Keratinocyte (primary cell): Measurements from ENCODE around the gene TSR3. TPM values are rescaled to one million over a fixed set of nuclear protein-coding genes. Genes with fewer than 3 reads are reported as not detected.
A peak's percentile ranks its signal among the peaks of the same experiment; 100 is the strongest.

Source experiments
- DNase-seq: peaks from one replicate; pipeline ENCODE4 v3.0.0-alpha.2; 2011; ENCODE audit warnings: low read depth, missing footprints, low spot score
- FAIRE-seq: peaks from 2 replicates; lab custom pipeline; 2011; peaks lifted over from hg19 to GRCh38; lab: Jason Lieb, UNC
- H2AFZ ChIP-seq: 2 replicates; pipeline ENCODE4 v1.6.0; 2012; ENCODE audit warnings: low read length, control low read depth, inconsistent platforms; ENCODE audit not compliant: control insufficient read depth
- H3K27ac ChIP-seq: 2 replicates; pipeline ENCODE4 v1.5.1; 2011; ENCODE audit warnings: low read length; ENCODE audit not compliant: control insufficient read depth, insufficient read depth
- H3K27me3 ChIP-seq: 3 replicates; pipeline ENCODE4 v1.6.0; 2011; ENCODE audit warnings: low read length; ENCODE audit not compliant: control insufficient read depth, insufficient read depth; ENCODE audit errors: extremely low read depth
- H3K36me3 ChIP-seq, 2 experiments: 2 replicates in 1 of 2; 3 replicates in 1 of 2; pipeline ENCODE4 v1.5.1; 2011; ENCODE audit warnings: low read length in 2 of 2, mild to moderate bottlenecking in 1 of 2; ENCODE audit not compliant: control insufficient read depth in 2 of 2, insufficient read depth in 2 of 2; ENCODE audit errors: extremely low read depth in 1 of 2
- H3K4me1 ChIP-seq: 3 replicates; pipeline ENCODE4 v1.5.1; 2011; ENCODE audit warnings: low read length; ENCODE audit not compliant: control insufficient read depth, insufficient read depth; ENCODE audit errors: extremely low read depth
- H3K4me2 ChIP-seq: 3 replicates; pipeline ENCODE4 v1.6.0; 2011; ENCODE audit warnings: low read depth, low read length; ENCODE audit not compliant: control insufficient read depth, insufficient read depth; ENCODE audit errors: extremely low read depth
- H3K4me3 ChIP-seq, 3 experiments: fragments of 200-600 bp in 1 of 3; sonication (generic) in 1 of 3; 2 replicates in 2 of 3; 3 replicates in 1 of 3; pipeline ENCODE4 v1.5.1; 2011 to 2016; ENCODE audit warnings: low read length in 3 of 3, mild to moderate bottlenecking in 3 of 3, control low read depth in 2 of 3, inconsistent platforms in 1 of 3, low read depth in 1 of 3, mixed read lengths in 1 of 3, mixed run types in 1 of 3, moderate library complexity in 1 of 3; ENCODE audit not compliant: control insufficient read depth in 2 of 3, insufficient read depth in 2 of 3; ENCODE audit errors: extremely low read depth in 1 of 3
- H3K79me2 ChIP-seq: 2 replicates; pipeline ENCODE4 v1.6.0; 2012; ENCODE audit warnings: low read length; ENCODE audit not compliant: control insufficient read depth, insufficient read depth
- H3K9ac ChIP-seq: 3 replicates; pipeline ENCODE4 v1.6.0; 2011; ENCODE audit warnings: low read length; ENCODE audit not compliant: control insufficient read depth, insufficient read depth; ENCODE audit errors: extremely low read depth
- H3K9me1 ChIP-seq: 3 replicates; pipeline ENCODE4 v1.6.0; 2011; ENCODE audit warnings: low read length; ENCODE audit not compliant: control insufficient read depth, insufficient read depth; ENCODE audit errors: extremely low read depth
- H3K9me3 ChIP-seq: 2 replicates; pipeline ENCODE4 v1.5.1; 2012; ENCODE audit warnings: low read depth, low read length; ENCODE audit not compliant: control insufficient read depth
- H4K20me1 ChIP-seq: 3 replicates; pipeline ENCODE4 v1.6.0; 2011; ENCODE audit warnings: low read length; ENCODE audit not compliant: control insufficient read depth, insufficient read depth; ENCODE audit errors: extremely low read depth
- EZH2 ChIP-seq: IDR thresholded peaks from one replicate; pipeline ENCODE4 v1.6.1; 2012; ENCODE audit warnings: inconsistent platforms, mild to moderate bottlenecking, low read length, moderate library complexity
- dilution Hi-C: fragments of 300-500 bp; cut with MboI; formaldehyde crosslinking; loops from one replicate; pipeline ENCODE4 v1.7.0; 2020; ENCODE audit warnings: low sequenced_read_pairs; ENCODE audit not compliant: extremely low pct_ligation_motif_present
- polyA plus RNA-seq, 5 experiments: library from polyadenylated mRNA; depleted of rRNA in 3 of 5; stranded (reverse) in 3 of 5; stranded (forward) in 1 of 5; unstranded in 1 of 5; fragments of >200 nt; gene quantifications; 1 replicate in 1 of 5; 2 replicates in 3 of 5; 3 replicates in 1 of 5; pipeline versions ENCODE4 v1.2.1 to v1.2.3, GENCODE V29; 2011 to 2012; ENCODE audit warnings: missing spikeins in 2 of 5, low read depth in 1 of 5, low replicate concordance in 1 of 5
- TF ChIP-seq, protein P1 (sequence below), 3 experiments: IDR thresholded peaks in 1 of 3; conservative IDR thresholded peaks in 1 of 3; optimal IDR thresholded peaks in 1 of 3; 2 replicates in 2 of 3; 3 replicates in 1 of 3; pipeline versions ENCODE3 to v1.5.1; 2011; ENCODE audit warnings: low read length in 3 of 3, mild to moderate bottlenecking in 3 of 3, moderate library complexity in 2 of 3, control low read depth in 1 of 3, inconsistent platforms in 1 of 3; ENCODE audit not compliant: insufficient read depth in 2 of 3; ENCODE audit errors: extremely low read depth in 1 of 3

TSR3 gene
- polyA plus RNA-seq, 1 donor (not counting 4 experiments of a cell fraction or from before 2014, with no cell fraction given): 33.0 TPM

DNA sequence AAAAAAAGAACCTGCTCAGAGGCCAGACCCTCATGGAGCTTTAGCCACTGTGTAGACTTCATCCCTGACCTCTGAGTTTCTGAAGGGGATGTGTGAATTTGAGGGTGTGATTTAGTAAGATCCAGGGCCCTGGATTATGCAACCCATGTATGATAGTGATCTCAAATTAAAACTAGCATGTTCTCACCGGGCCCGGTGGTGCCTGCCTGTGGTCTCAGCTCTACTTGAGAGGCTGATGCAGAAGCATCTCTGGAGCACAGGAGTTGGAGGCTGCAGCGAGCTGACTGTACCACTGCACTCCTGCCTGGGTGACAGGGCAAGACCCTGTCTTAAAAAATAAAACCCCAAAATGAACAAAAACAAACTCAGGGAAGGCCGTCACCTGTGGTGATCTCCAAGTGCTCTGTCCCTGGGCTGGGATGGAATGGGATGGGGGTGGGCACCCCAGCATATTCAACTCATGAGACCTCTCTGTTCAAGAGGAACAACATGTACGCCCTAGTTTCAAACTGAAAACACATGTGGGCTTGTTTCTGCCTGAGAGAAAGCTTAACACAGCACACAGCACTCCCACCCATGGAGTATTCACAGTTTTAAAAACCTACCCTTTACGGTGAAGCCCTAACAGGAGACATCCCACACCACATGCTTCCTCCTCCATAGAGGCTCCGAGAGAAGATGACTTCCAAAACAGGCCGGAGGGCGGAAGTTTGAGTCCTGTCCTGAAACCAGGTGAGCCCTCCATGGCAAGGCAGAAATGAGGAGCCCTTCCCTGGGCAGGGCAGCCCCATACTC, 30.1 kb upstream of the TSR3 start:
- Histone ChIP-seq H3K79me2 (no peaks in the 10 kb centered on the region), H3K27ac (no peak overlapping the region), H3K4me3 (no peak overlapping the region), H3K9ac (no peak overlapping the region), H3K4me1 (peaks cover 7% of the 10 kb centered on the region), H3K9me1 (no peaks in the 10 kb centered on the region), H4K20me1 (no peaks in the 10 kb centered on the region), H3K27me3 (no peaks in the 10 kb centered on the region), H2AFZ (no peak overlapping the region), H3K4me2 (no peak overlapping the region), H3K9me3 (no peaks in the 10 kb centered on the region), H3K36me3 (no peaks in the 10 kb centered on the region)
- FAIRE-seq (no peak), DNase-seq (no peak)
- dilution Hi-C loops: no loop called here
- TF ChIP-seq, protein P1, sequence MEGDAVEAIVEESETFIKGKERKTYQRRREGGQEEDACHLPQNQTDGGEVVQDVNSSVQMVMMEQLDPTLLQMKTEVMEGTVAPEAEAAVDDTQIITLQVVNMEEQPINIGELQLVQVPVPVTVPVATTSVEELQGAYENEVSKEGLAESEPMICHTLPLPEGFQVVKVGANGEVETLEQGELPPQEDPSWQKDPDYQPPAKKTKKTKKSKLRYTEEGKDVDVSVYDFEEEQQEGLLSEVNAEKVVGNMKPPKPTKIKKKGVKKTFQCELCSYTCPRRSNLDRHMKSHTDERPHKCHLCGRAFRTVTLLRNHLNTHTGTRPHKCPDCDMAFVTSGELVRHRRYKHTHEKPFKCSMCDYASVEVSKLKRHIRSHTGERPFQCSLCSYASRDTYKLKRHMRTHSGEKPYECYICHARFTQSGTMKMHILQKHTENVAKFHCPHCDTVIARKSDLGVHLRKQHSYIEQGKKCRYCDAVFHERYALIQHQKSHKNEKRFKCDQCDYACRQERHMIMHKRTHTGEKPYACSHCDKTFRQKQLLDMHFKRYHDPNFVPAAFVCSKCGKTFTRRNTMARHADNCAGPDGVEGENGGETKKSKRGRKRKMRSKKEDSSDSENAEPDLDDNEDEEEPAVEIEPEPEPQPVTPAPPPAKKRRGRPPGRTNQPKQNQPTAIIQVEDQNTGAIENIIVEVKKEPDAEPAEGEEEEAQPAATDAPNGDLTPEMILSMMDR (optimal IDR thresholded peaks at IDR 0.05 in 1 of 3, IDR thresholded peaks at IDR 0.05 in 1 of 3, conservative IDR thresholded peaks at IDR 0.05 in 1 of 3; ENCODE audit: extremely low read depth in 1 of 3, insufficient read depth in 2 of 3, low read length in 3 of 3): no peak
- TF ChIP-seq EZH2: no peak

- no peaks in the 10 kb centered on the region for H3K9me1 ChIP-seq
- H4K20me1 ChIP-seq: no peaks in the 10 kb centered on the region
- no peak overlapping the region for H3K4me3 ChIP-seq
- no peak overlapping the region for H2AFZ ChIP-seq
- no peaks in the 10 kb centered on the region for H3K9me3 ChIP-seq
- no peak for FAIRE-seq
- no peak overlapping the region for H3K27ac ChIP-seq
- dilution Hi-C loops: no loop called here
- peaks cover 7% of the 10 kb centered on the region for H3K4me1 ChIP-seq
- no peaks in the 10 kb centered on the region for H3K36me3 ChIP-seq
- H3K9ac ChIP-seq: no peak overlapping the region
- H3K79me2 ChIP-seq: no peaks in the 10 kb centered on the region
- no peaks in the 10 kb centered on the region for H3K27me3 ChIP-seq
- no peak for TF ChIP-seq EZH2
- H3K4me2 ChIP-seq: peak overlapping the region; percentile 51
- no peak for DNase-seq
Measured at GRCh38 chr16:1380195-1380594, 28.5 kb upstream of the TSR3 start.
